Adrenal gland (tissue), 5 donors: ENCODE data around the gene ITGA1.

Experiments used
- POLR2A ChIP-seq, 2 donors: fragments of 450-650 bp; IDR thresholded peaks; one replicate each; pipeline ENCODE4 v1.6.1; 2017; ENCODE audit warnings: antibody characterized with exemption in 2 of 2, mild to moderate bottlenecking in 2 of 2, moderate library complexity in 1 of 2
- TF ChIP-seq, protein P1 (sequence below), 6 experiments: fragments of 450-650 bp in 4 of 6; fragments of 200-600 bp in 2 of 6; sonication (generic) in 1 of 6; IDR thresholded peaks; 1 replicate in 5 of 6; 2 replicates in 1 of 6; pipeline versions ENCODE4 v1.5.1 to v1.8.0; 2016 to 2021; ENCODE audit warnings: antibody characterized with exemption in 6 of 6, mild to moderate bottlenecking in 2 of 6, moderate library complexity in 1 of 6
- donor health status: DM: no; HTN: no; CAD: no.

DNA sequence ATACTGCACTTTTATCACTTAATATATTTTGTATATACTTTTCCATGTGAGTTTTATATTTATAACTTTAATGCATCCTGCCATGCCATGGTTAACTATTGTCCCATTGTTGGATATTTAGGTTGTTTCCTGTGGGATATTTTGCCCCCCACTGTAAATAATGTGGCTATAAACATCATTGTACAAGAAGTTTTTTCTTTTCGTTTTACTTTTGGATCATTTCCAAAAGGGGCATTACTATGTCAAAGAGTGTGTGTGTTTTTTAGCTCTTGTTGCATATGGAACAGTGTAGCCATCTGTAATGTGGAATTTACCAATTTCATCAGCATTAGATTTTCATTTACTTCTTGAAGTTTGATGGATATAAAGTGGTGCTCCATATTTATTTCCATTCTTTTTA is 214.8 kb downstream of the ITGA1 start:
- TF ChIP-seq, protein P1, sequence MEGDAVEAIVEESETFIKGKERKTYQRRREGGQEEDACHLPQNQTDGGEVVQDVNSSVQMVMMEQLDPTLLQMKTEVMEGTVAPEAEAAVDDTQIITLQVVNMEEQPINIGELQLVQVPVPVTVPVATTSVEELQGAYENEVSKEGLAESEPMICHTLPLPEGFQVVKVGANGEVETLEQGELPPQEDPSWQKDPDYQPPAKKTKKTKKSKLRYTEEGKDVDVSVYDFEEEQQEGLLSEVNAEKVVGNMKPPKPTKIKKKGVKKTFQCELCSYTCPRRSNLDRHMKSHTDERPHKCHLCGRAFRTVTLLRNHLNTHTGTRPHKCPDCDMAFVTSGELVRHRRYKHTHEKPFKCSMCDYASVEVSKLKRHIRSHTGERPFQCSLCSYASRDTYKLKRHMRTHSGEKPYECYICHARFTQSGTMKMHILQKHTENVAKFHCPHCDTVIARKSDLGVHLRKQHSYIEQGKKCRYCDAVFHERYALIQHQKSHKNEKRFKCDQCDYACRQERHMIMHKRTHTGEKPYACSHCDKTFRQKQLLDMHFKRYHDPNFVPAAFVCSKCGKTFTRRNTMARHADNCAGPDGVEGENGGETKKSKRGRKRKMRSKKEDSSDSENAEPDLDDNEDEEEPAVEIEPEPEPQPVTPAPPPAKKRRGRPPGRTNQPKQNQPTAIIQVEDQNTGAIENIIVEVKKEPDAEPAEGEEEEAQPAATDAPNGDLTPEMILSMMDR (IDR thresholded peaks at IDR 0.05): no peak
- no peak for TF ChIP-seq POLR2A (IDR thresholded peaks at IDR 0.05)
